GM18505 (cell line): Measurements from ENCODE around the gene PRLHR.

Experiments used
- ATAC-seq: cut with Tn5 transposase; IDR thresholded peaks from one replicate; pipeline ENCODE4 v1.9.1; 2021; ENCODE audit not compliant: unreplicated experiment
- POLR2A ChIP-seq: IDR thresholded peaks from 4 replicates; pipeline ENCODE4 v1.6.1; 2011; ENCODE audit warnings: borderline replicate concordance; ENCODE audit not compliant: insufficient read depth, insufficient read length; ENCODE audit errors: extremely low read depth

The PRLHR gene

DNA sequence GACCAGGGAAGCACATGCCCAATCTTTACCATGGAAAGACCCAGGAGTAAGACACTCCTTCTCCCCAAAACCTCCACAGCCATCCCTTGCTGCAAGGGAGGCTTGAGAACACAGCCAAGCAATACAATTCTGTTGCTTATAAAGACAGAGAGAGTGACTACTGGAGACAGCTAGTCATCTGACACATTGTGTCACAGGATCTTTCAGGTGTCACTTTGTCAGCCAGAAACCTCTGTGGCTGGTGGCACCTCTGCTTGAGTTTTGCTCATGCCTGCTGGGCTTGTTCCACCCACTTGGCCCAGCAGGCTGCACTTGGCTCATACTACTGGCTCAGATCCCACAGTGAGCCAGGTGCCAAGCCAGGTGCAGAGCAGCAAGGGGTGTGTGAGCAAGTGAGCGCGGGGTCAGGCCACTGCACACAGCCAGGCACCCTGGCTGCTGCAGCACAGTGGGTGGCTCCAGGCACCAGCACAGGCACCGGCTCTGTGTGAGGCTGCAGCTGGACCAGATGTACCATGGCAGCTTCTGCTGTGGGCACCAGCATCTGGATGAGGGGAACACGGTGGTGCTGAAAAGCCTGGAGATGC lies 12.4 kb upstream of the PRLHR start:
- no peak for ATAC-seq
- no peak for TF ChIP-seq POLR2A

DNA sequence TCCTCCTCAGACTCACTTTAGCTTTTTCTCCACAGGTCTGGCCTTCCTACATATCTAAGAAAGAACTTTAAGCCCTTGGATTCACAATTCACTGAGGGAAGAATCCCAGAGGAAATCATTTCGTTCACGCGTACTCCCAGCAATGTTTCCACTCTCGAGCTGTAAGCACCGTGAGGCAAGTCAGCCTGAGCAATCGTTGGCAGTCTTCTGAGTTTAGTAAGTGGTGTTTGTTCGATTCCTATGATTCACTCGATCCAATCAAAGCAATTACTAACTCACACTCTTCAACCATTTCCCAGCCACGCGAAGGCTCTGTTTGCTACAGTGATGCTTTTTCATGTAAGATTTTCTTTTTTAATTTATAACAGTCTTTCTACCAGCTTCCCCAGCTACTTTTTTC lies 10.2 kb upstream of the PRLHR start:
- TF ChIP-seq POLR2A = no peak
- no peak for ATAC-seq

DNA sequence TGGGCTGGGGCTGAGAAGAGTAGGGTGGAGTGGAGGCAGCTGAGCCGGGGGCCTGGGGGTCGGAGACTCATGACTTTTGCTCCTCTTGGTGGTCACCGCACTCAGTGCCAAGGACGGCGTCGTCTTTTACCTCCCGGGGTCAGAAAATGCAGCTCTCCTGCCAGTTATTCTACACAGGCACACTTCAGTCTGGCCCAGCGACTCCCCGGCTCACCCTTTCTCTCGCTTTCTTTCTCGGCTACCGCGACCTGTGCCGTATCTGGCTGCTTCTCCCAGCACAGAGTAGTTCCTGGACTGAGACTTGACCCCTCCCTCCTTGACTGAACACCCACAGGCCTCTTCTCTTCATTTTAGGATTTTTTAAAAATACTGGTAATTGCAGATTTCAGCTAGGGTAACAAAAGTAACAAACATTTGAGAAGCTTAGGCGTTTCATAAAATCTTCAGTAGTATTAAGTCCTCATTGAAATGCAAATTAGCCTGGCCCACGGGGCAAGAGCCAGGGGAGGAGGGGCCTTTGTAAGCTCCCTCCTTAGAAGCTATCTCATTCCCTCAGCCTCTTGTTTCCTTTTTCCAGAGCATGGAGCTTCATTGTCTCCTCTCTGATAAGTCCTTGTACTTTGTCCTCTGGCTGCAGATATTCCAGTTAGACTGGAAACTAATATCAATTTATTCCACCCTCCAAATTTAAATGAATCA lies 1.1 kb upstream of the PRLHR start:
- no peak for TF ChIP-seq POLR2A
- ATAC-seq = no peak

GRCh38 chr10:118595064-118595420 lies 406 bp downstream of the PRLHR start:
- no peak for TF ChIP-seq POLR2A
- ATAC-seq = no peak

GRCh38 chr10:118594392-118595063 lies 920 bp downstream of the PRLHR start:
- ATAC-seq = no peak
- no peak for TF ChIP-seq POLR2A

- ATAC-seq = no peak
- TF ChIP-seq POLR2A = no peak
Measured at GRCh38 chr10:118592675-118593330, 2.6 kb downstream of the PRLHR start.

GRCh38 chr10:118590334-118590733 lies 5.1 kb downstream of the PRLHR start:
- ATAC-seq = no peak

GRCh38 chr10:118587881-118588651 lies 7.4 kb downstream of the PRLHR start:
- no peak for TF ChIP-seq POLR2A
- no peak for ATAC-seq

More at GRCh38 chr10:118590334-118590733, 5.1 kb downstream of the PRLHR start:
- TF ChIP-seq POLR2A = no peak

DNA sequence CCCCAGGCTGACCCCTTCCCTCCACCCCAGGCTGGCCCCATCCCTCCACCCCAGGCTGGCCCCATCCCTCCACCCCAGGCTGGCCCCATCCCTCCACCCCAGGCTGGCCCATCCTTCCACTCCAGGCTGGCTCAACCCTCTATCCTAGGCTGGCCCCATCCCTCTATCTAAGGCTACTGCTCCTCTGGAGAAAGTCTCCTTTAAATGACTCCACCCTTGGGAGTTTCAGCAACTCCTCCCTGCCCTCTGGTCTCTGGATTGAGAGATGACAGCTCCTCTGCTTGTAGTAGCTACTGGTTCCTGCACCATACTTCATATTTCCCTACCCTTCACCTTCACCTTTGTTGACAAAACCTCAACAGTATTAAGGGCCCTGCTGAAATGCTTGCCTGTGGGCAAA lies 8.5 kb downstream of the PRLHR start:
- TF ChIP-seq POLR2A = no peak
- ATAC-seq = no peak

DNA sequence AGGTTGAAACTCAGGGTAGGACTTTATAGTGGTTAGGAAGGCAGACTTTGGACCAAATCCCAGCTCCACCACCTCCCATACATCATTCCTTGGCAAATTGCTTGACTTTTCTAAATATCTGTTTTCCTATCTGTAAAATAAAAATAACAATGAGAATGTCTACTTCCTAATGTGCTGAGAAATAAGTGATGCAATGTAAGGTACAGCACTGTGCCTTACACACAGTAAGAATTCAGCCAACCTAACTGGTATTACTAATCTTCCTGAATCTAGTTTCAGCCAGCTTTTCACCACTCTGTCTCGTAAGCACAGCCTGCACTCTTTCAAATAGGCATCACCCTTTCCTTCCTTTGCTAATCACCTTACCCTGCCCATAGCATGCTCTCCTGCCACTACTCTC lies 9.7 kb downstream of the PRLHR start:
- no peak for ATAC-seq
- TF ChIP-seq POLR2A = no peak

GRCh38 chr10:118585234-118585633 lies 10.2 kb downstream of the PRLHR start:
- no peak for ATAC-seq
- no peak for TF ChIP-seq POLR2A

GRCh38 chr10:118584181-118584954 lies 11.1 kb downstream of the PRLHR start:
- ATAC-seq = no peak
- TF ChIP-seq POLR2A = no peak

DNA sequence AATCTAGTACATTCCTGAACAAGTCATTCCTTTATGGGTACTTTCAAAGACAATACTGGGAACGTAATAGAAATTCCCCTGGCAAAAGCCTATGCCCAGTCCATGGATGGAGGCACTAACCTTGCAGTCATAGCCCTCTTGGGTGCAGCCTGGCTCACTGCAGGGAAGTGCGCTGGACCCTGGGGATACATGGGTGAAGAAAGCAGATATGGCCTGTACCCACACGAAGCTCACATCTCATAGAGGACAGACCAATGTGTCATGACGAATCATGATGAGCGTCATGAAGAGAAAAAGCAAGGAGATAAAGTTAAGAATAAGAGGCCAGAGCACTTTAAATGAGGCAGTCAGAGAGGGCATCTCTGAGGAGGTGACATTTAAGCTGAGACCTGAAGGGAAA lies 11.8 kb downstream of the PRLHR start:
- no peak for ATAC-seq
- TF ChIP-seq POLR2A = no peak

GRCh38 chr10:118582511-118582910 lies 12.9 kb downstream of the PRLHR start:
- no peak for ATAC-seq
- TF ChIP-seq POLR2A = no peak
